ENCODE data around the gene SPSB3. TPM values are rescaled to one million over a fixed set of nuclear protein-coding genes. Genes with fewer than 3 reads are reported as not detected.

SPSB3 gene
- total and polyA plus RNA-seq, 2 of the 13 experiments (the other 11 are each of a cell fraction or from before 2014, with no cell fraction given), result 13.2 to 21.9 TPM

DNA sequence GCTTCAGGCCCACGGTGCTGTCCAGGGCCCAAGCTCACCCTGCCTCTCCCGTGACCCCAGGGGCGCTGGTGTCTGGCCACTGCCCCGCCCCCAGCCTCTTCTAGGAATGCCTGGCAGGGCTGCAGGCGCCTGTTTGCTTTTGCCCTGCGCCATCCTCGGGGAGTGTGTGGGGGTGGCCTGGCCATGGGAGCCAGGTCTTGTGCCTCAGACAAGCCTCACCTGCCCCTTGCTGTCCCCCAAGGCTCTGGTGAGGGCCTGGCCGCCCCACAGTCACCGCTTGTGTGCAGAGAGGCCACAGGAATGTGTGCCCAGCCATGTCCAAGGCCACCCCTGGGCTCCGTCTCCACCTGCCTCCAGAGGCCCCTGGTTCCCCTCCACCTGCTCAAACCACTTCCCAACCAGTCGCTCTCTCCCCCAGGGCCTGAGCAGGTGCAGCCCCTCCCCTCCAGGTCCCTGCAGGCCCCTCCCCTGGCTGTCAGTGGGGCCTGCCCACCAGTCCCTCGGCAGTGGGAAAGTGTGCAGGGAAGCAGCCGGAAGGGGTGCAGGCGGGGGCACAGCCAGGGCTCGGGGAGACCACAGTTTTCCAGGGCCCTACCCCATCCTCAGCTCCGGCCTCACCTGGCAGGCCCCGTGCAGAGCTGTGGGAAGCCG lies 12.0 kb upstream of the SPSB3 start:
- Histone ChIP-seq H3K4me1 (ENCODE audit: insufficient read depth, low read length) (peaks cover 25% of the 10 kb centered on the region), H3K27ac (ENCODE audit: extremely low read length, insufficient read depth, low read length) (peak overlapping the region; percentile 65)
- CTCF ChIA-PET (ENCODE audit: low intra/inter-chr PET ratio, low total read pairs), result interaction anchor here (1.7 kb wide), 1 partner anchor 18 kb away, joined by 4 read pairs; no protein-coding TSS in a partner anchor
- TF ChIP-seq, protein P1, sequence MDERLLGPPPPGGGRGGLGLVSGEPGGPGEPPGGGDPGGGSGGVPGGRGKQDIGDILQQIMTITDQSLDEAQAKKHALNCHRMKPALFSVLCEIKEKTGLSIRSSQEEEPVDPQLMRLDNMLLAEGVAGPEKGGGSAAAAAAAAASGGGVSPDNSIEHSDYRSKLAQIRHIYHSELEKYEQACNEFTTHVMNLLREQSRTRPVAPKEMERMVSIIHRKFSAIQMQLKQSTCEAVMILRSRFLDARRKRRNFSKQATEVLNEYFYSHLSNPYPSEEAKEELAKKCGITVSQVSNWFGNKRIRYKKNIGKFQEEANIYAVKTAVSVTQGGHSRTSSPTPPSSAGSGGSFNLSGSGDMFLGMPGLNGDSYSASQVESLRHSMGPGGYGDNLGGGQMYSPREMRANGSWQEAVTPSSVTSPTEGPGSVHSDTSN (CRISPR knock-in tag; IDR thresholded peaks at IDR 0.05), result no peak
- peak; percentile 93 for TF ChIP-seq ZEB1 (IDR thresholded peaks at IDR 0.05; ENCODE audit: insufficient replicate concordance, low read depth)
- no peak for TF ChIP-seq DNMT3B (CRISPR knock-in tag; conservative IDR thresholded peaks at IDR 0.05)
- TF ChIP-seq GABPB1 (CRISPR knock-in tag; IDR thresholded peaks at IDR 0.05), result peak; percentile 45; the same call in 1 of the 2 replicates
- TF ChIP-seq KDM3A (CRISPR knock-in tag; IDR thresholded peaks at IDR 0.05; ENCODE audit: low read depth), result peak; percentile 44; the same call in 1 of the 2 replicates
- TF ChIP-seq, protein P2, sequence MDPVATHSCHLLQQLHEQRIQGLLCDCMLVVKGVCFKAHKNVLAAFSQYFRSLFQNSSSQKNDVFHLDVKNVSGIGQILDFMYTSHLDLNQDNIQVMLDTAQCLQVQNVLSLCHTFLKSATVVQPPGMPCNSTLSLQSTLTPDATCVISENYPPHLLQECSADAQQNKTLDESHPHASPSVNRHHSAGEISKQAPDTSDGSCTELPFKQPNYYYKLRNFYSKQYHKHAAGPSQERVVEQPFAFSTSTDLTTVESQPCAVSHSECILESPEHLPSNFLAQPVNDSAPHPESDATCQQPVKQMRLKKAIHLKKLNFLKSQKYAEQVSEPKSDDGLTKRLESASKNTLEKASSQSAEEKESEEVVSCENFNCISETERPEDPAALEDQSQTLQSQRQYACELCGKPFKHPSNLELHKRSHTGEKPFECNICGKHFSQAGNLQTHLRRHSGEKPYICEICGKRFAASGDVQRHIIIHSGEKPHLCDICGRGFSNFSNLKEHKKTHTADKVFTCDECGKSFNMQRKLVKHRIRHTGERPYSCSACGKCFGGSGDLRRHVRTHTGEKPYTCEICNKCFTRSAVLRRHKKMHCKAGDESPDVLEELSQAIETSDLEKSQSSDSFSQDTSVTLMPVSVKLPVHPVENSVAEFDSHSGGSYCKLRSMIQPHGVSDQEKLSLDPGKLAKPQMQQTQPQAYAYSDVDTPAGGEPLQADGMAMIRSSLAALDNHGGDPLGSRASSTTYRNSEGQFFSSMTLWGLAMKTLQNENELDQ (CRISPR knock-in tag; IDR thresholded peaks at IDR 0.05; ENCODE audit: borderline replicate concordance), result no peak
- TF ChIP-seq, protein P3, sequence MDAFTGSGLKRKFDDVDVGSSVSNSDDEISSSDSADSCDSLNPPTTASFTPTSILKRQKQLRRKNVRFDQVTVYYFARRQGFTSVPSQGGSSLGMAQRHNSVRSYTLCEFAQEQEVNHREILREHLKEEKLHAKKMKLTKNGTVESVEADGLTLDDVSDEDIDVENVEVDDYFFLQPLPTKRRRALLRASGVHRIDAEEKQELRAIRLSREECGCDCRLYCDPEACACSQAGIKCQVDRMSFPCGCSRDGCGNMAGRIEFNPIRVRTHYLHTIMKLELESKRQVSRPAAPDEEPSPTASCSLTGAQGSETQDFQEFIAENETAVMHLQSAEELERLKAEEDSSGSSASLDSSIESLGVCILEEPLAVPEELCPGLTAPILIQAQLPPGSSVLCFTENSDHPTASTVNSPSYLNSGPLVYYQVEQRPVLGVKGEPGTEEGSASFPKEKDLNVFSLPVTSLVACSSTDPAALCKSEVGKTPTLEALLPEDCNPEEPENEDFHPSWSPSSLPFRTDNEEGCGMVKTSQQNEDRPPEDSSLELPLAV (CRISPR knock-in tag; conservative IDR thresholded peaks at IDR 0.05; ENCODE audit: low read depth), result no peak
- no peak for TF ChIP-seq NFYC (CRISPR knock-in tag; IDR thresholded peaks at IDR 0.05)
- no peak for TF ChIP-seq ZNF678 (CRISPR knock-in tag; IDR thresholded peaks at IDR 0.05)
- TF ChIP-seq, protein P4, sequence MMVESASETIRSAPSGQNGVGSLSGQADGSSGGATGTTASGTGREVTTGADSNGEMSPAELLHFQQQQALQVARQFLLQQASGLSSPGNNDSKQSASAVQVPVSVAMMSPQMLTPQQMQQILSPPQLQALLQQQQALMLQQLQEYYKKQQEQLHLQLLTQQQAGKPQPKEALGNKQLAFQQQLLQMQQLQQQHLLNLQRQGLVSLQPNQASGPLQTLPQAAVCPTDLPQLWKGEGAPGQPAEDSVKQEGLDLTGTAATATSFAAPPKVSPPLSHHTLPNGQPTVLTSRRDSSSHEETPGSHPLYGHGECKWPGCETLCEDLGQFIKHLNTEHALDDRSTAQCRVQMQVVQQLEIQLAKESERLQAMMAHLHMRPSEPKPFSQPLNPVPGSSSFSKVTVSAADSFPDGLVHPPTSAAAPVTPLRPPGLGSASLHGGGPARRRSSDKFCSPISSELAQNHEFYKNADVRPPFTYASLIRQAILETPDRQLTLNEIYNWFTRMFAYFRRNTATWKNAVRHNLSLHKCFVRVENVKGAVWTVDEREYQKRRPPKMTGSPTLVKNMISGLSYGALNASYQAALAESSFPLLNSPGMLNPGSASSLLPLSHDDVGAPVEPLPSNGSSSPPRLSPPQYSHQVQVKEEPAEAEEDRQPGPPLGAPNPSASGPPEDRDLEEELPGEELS (CRISPR knock-in tag; IDR thresholded peaks at IDR 0.05), result peak; percentile 26; the same call in 1 of the 2 replicates
- TF ChIP-seq PHF5A (CRISPR knock-in tag; IDR thresholded peaks at IDR 0.05; ENCODE audit: low read depth, unreplicated experiment), result no peak
- TF ChIP-seq ZNF879 (CRISPR knock-in tag; IDR thresholded peaks at IDR 0.05), result no peak
- peak; percentile 27 for TF ChIP-seq U2AF1 (optimal IDR thresholded peaks at IDR 0.05; ENCODE audit: low read depth, low read length)
- TF ChIP-seq, protein P5, sequence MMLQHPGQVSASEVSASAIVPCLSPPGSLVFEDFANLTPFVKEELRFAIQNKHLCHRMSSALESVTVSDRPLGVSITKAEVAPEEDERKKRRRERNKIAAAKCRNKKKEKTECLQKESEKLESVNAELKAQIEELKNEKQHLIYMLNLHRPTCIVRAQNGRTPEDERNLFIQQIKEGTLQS (CRISPR knock-in tag; IDR thresholded peaks at IDR 0.05), result no peak

More for the DNA sequence above, 12.0 kb upstream of the SPSB3 start:
- Histone ChIP-seq H3K9ac (ENCODE audit: insufficient read depth, low read depth, low read length) (peak overlapping the region; percentile 73), H3K4me3 (replicated peaks in 1 of 3; ENCODE audit: insufficient read depth in 1 of 3, low read depth in 2 of 3, low read length in 3 of 3) (peak overlapping the region; percentile 53 to 75 (median 59)), H3K27me3 (ENCODE audit: control insufficient read depth in 1 of 2, insufficient read depth in 2 of 2, low read length in 2 of 2) (no peaks in the 10 kb centered on the region), H2AFZ (ENCODE audit: low read length) (no peak overlapping the region), H3K79me2 (ENCODE audit: insufficient read depth, low read length) (no peaks in the 10 kb centered on the region), H4K20me1 (ENCODE audit: insufficient read depth, low read length) (no peaks in the 10 kb centered on the region), H3K4me2 (ENCODE audit: low read depth, low read length) (peak overlapping the region; percentile 92), H3K9me3 (ENCODE audit: low read length) (peaks cover 21% of the 10 kb centered on the region), H3K36me3 (replicated peaks in 1 of 2; ENCODE audit: control insufficient read depth in 1 of 2, insufficient read depth in 2 of 2, low read length in 2 of 2) (no peaks in the 10 kb centered on the region)
- 0% methylated on average over 3 of the region's 18 CpGs for WGBS (ENCODE audit: low lambda C conversion rate)
- POLR2A ChIA-PET, result interaction anchor here (0.5 to 5.5 kb wide), 12 partner anchors 11 to 361 kb away, joined by 3 to 57 read pairs (median 3); partner anchors contain the start of genes EME2, FAHD1, HAGH and MRPS34
- peak; percentile 91 for ATAC-seq
- intact Hi-C loops (cut with micrococcal nuclease; ENCODE audit: unreplicated experiment) (loop anchor here (1.0 kb wide), 1 partner anchor 18 kb away; no protein-coding TSS in a partner anchor), in situ Hi-C loops (cut with HindIII; ENCODE audit: extremely low pct_ligation_motif_present, low pct_unique_long_range_greater_than_20kb) (no loop called here)
- BruUV-seq (replicated peaks), result no TSS peak
- DNase-seq (ENCODE audit: low spot score), result peak; percentile 85
- FAIRE-seq, result peak; percentile 48

All from HepG2 (cell line).